ENCODE measurements around the gene GNAL. TPM values are rescaled to one million over a fixed set of nuclear protein-coding genes. Genes with fewer than 3 reads are reported as not detected.

Gene GNAL
- total RNA-seq, 1 experiment from 2014 or later, result 0.44 TPM

- H3K9me3 ChIP-seq (ENCODE audit: control insufficient read depth, insufficient read depth, low read depth, low read length), result no peaks in the 10 kb centered on the region
- intact Hi-C loops (cut with micrococcal nuclease; ENCODE audit: unreplicated experiment), result no loop called here
- no peak overlapping the region for H3K4me3 ChIP-seq (ENCODE audit: low read depth in 2 of 2, low read length in 2 of 2)
- DNase-seq (ENCODE audit: low read depth, low spot score) (no peak), ATAC-seq (no peak)
- peaks cover 10% of the 10 kb centered on the region for H3K27me3 ChIP-seq (ENCODE audit: control insufficient read depth, insufficient read depth, low read length)
- POLR2A ChIA-PET, result no interaction called here
- no TSS peak for BruUV-seq (replicated peaks)
- no peaks in the 10 kb centered on the region for H3K4me1 ChIP-seq (ENCODE audit: control insufficient read depth, insufficient read depth, low read length)
- in situ Hi-C loops (cut with HindIII; ENCODE audit: low pct_unique_long_range_greater_than_20kb, low sequenced_read_pairs), result no loop called here
- no peak overlapping the region for H3K27ac ChIP-seq (ENCODE audit: low read length)
- no peak for TF ChIP-seq POLR2AphosphoS5 (IDR thresholded peaks at IDR 0.05; ENCODE audit: low read depth, low read length)
- no peak for TF ChIP-seq TCF7L2 (IDR thresholded peaks at IDR 0.05; ENCODE audit: low read depth, low read length)
- TF ChIP-seq, protein P1, sequence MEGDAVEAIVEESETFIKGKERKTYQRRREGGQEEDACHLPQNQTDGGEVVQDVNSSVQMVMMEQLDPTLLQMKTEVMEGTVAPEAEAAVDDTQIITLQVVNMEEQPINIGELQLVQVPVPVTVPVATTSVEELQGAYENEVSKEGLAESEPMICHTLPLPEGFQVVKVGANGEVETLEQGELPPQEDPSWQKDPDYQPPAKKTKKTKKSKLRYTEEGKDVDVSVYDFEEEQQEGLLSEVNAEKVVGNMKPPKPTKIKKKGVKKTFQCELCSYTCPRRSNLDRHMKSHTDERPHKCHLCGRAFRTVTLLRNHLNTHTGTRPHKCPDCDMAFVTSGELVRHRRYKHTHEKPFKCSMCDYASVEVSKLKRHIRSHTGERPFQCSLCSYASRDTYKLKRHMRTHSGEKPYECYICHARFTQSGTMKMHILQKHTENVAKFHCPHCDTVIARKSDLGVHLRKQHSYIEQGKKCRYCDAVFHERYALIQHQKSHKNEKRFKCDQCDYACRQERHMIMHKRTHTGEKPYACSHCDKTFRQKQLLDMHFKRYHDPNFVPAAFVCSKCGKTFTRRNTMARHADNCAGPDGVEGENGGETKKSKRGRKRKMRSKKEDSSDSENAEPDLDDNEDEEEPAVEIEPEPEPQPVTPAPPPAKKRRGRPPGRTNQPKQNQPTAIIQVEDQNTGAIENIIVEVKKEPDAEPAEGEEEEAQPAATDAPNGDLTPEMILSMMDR (IDR thresholded peaks at IDR 0.05), result no peak
- TF ChIP-seq, protein P2, sequence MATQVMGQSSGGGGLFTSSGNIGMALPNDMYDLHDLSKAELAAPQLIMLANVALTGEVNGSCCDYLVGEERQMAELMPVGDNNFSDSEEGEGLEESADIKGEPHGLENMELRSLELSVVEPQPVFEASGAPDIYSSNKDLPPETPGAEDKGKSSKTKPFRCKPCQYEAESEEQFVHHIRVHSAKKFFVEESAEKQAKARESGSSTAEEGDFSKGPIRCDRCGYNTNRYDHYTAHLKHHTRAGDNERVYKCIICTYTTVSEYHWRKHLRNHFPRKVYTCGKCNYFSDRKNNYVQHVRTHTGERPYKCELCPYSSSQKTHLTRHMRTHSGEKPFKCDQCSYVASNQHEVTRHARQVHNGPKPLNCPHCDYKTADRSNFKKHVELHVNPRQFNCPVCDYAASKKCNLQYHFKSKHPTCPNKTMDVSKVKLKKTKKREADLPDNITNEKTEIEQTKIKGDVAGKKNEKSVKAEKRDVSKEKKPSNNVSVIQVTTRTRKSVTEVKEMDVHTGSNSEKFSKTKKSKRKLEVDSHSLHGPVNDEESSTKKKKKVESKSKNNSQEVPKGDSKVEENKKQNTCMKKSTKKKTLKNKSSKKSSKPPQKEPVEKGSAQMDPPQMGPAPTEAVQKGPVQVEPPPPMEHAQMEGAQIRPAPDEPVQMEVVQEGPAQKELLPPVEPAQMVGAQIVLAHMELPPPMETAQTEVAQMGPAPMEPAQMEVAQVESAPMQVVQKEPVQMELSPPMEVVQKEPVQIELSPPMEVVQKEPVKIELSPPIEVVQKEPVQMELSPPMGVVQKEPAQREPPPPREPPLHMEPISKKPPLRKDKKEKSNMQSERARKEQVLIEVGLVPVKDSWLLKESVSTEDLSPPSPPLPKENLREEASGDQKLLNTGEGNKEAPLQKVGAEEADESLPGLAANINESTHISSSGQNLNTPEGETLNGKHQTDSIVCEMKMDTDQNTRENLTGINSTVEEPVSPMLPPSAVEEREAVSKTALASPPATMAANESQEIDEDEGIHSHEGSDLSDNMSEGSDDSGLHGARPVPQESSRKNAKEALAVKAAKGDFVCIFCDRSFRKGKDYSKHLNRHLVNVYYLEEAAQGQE (IDR thresholded peaks at IDR 0.05; ENCODE audit: insufficient read depth in 1 of 2, low read depth in 2 of 2, low read length in 1 of 2), result no peak
- no peak for TF ChIP-seq SIN3A (IDR thresholded peaks at IDR 0.05; ENCODE audit: borderline replicate concordance, insufficient read depth, low read depth, low read length)
- CTCF ChIA-PET, result no interaction called here
- H3K36me3 ChIP-seq (ENCODE audit: control insufficient read depth, insufficient read depth, low read length), result no peaks in the 10 kb centered on the region
Measured at GRCh38 chr18:11747731-11748130, 58.7 kb downstream of the GNAL start.

DNA sequence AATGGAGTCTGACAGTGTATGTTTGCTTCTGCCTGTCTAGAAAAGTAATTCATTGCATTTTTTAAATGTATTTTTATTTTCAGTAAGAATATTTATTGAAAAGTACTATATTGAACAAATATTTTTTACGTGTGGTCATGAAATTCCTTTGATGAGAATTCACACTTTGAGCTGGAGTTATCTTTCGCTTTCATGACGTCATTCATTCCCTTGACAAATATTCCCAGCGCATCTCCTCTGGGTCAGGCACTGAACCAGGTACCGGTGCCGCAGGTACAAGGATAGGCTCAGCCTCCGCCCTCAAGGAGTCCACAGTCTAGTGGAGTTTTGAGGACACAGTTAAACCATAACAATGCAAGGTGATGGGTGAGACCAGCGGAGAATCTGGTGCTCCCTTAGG is 60.2 kb downstream of the GNAL start:
- no peaks in the 10 kb centered on the region for H3K4me1 ChIP-seq (ENCODE audit: control insufficient read depth, insufficient read depth, low read length)
- intact Hi-C loops (cut with micrococcal nuclease; ENCODE audit: unreplicated experiment), result no loop called here

GRCh38 chr18:11750171-11750570 is 61.1 kb downstream of the GNAL start:
- no peaks in the 10 kb centered on the region for H3K4me1 ChIP-seq (ENCODE audit: control insufficient read depth, insufficient read depth, low read length)
- CTCF ChIA-PET, result no interaction called here

More for the DNA sequence above, 60.2 kb downstream of the GNAL start:
- DNase-seq (ENCODE audit: low read depth, low spot score) (no peak), ATAC-seq (no peak)
- in situ Hi-C loops (cut with HindIII; ENCODE audit: low pct_unique_long_range_greater_than_20kb, low sequenced_read_pairs), result no loop called here
- H3K4me3 ChIP-seq (ENCODE audit: low read depth in 2 of 2, low read length in 2 of 2), result no peak overlapping the region
- H3K27ac ChIP-seq (ENCODE audit: low read length), result no peak overlapping the region
- BruUV-seq (replicated peaks), result no TSS peak
- TF ChIP-seq TCF7L2 (IDR thresholded peaks at IDR 0.05; ENCODE audit: low read depth, low read length), result no peak
- no peaks in the 10 kb centered on the region for H3K9me3 ChIP-seq (ENCODE audit: control insufficient read depth, insufficient read depth, low read depth, low read length)
- ChIA-PET POLR2A (no interaction called here), CTCF (no interaction called here)
- peaks cover 10% of the 10 kb centered on the region; the same call in 1 of the 2 replicates for H3K27me3 ChIP-seq (ENCODE audit: control insufficient read depth, insufficient read depth, low read length)
- H3K36me3 ChIP-seq (ENCODE audit: control insufficient read depth, insufficient read depth, low read length), result no peaks in the 10 kb centered on the region

More at GRCh38 chr18:11750171-11750570, 61.1 kb downstream of the GNAL start:
- intact Hi-C loops (cut with micrococcal nuclease; ENCODE audit: unreplicated experiment) (no loop called here), in situ Hi-C loops (cut with HindIII; ENCODE audit: low pct_unique_long_range_greater_than_20kb, low sequenced_read_pairs) (no loop called here)
- DNase-seq (ENCODE audit: low read depth, low spot score), result no peak
- ATAC-seq, result no peak
- TF ChIP-seq, protein P1 (IDR thresholded peaks at IDR 0.05), result no peak
- H3K27me3 ChIP-seq (ENCODE audit: control insufficient read depth, insufficient read depth, low read length), result peaks cover 8% of the 10 kb centered on the region; the same call in 1 of the 2 replicates
- no peaks in the 10 kb centered on the region for H3K36me3 ChIP-seq (ENCODE audit: control insufficient read depth, insufficient read depth, low read length)
- no peak overlapping the region for H3K4me3 ChIP-seq (ENCODE audit: low read depth in 2 of 2, low read length in 2 of 2)
- H3K27ac ChIP-seq (ENCODE audit: low read length), result no peak overlapping the region
- no TSS peak for BruUV-seq (replicated peaks)
- H3K9me3 ChIP-seq (ENCODE audit: control insufficient read depth, insufficient read depth, low read depth, low read length), result no peaks in the 10 kb centered on the region
- POLR2A ChIA-PET, result no interaction called here

All from Panc1 (cell line).